GM19023 (cell line): Measurements from ENCODE around the gene SPON2.
"Not testable (repeated sequence)": the region's sequence is repeated elsewhere in the genome, so short reads cannot be mapped to it uniquely, and the experiment has no call there.

Experiments used
- ATAC-seq: cut with Tn5 transposase; IDR thresholded peaks from one replicate; pipeline ENCODE4 v1.9.1; 2021; ENCODE audit warnings: mild to moderate bottlenecking, moderate library complexity; ENCODE audit not compliant: unreplicated experiment

The SPON2 gene

GRCh38 chr4:1152290-1152689 is 20.1 kb downstream of the SPON2 start:
- ATAC-seq = no peak

GRCh38 chr4:1151541-1151940 is 20.8 kb downstream of the SPON2 start:
- no peak for ATAC-seq

DNA sequence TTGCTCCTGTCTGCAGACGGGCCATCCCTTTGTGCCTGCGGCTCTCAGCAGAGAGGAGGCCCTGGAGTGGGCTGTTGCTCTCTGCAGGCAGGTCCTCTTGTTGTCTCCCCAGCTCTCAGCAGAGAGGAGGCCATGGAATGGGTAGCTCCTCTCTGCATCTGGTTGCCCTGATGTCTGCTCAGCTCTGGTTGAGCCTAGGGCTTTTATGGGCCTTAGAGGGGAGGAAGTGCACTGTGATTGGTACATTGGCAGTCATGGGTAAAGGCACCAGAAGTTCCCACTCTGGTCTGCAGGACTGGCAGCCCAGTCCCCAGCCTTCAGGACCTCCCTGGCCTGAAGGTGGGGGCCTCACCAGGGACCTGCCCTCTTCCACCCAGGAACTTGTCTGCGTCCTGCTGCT is 21.5 kb downstream of the SPON2 start:
- no peak for ATAC-seq

DNA sequence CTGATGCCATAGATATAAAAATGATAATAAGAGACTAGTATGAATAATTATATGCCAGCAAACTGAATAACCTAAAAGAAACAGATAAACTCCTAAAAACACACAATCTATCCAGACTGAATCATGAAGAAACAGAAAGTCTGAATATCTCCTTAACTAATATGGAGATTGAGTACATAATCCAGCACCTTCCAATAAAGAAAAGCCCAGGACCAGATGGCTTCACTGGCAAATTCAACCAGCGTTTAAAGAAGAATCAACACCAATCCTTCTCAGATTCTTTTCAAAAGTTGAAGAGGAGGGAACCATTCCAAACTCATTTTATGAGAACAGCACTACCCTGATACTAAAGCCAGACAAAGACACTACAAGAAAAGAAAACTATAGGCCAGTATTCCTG is 32.5 kb downstream of the SPON2 start:
- no peak for ATAC-seq

DNA sequence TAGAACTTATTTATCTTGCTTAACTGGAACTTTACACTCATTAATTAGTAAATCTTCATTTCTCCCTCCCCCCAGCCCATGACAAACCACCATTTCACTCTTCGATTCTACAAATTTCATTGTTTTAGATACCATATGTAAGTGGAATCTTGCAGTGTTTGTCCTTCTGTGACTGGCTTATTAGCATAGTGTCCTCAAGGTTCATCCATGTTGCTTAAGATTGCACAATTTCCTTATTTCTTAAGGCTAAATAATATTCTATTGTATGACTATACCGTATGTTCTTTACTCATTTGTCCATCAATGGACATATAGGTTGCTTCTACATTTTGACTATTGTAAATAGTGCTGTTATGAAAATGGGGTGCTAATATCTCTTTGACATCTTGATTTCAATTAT is 34.5 kb downstream of the SPON2 start:
- no peak for ATAC-seq

DNA sequence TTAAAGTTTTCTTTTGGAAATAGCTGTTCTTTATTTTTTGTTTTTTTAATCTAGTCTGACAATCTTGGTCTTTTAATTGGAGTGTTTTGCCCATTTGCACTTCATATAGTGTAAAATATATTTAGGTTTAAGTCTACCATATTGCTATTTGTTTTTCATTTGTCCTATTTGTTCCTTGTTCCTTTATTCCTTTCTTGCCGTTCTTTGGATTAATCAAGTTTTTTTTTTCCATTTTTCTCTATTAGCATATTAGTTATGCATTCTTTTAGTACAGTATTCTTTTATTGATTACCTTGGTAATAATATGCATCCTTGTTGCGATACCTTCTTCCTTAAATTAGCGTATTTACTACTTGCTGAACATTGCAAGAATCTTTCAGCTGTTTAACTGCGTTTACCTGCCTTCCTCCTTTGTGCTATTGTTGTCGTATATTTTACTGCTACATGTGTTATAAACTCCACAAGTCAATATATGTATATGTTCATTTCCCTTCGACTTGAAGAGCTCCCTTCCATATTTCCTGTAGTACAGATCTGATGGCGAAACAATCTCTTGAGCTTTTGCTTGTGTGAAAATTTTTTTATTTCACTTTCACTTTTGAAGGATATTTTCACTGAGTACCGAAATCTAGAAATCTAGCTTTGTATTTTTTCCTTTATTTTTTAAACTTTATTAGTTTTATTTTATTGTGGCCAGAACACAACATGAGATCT is 35.2 kb downstream of the SPON2 start:
- ATAC-seq = no peak

DNA sequence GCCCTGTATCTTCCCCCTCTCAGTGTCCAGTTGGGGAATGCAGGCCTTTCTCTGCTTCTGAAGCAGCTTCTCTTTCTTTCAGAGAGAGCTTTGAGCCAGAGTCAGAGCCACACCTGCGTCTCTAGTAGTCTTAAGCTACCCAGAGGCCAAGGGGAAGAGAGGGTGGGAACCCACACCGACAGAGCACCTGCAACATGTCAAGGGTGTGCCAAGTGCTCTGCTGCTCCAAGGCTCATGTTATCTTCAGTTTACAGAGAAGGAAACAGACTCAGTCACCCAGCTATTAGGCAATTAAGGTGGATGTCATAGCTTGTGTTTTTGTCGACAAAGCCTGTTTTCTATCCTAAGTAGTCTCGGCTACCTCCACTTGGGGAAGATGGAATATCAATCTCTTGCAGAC is 36.3 kb downstream of the SPON2 start:
- no peak for ATAC-seq

DNA sequence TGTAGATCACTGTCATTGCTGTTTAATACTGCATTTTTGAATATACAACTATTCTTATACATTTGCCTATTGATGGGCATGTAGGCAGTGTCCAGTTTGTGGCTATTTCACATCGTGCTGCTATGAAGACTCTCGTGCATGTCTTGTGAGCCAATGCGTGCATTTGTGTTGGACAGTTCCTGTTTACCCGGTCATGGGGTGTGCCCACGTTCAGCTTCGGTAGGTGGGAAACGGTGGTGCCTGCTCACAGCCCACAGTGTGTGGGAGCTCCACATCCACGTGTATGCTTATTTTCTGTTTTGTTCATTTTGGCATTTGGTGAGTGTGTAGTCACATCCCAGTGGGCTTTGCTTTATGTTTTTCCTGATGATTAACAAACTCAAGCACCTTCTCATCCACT is 39.4 kb downstream of the SPON2 start:
- ATAC-seq = no peak

DNA sequence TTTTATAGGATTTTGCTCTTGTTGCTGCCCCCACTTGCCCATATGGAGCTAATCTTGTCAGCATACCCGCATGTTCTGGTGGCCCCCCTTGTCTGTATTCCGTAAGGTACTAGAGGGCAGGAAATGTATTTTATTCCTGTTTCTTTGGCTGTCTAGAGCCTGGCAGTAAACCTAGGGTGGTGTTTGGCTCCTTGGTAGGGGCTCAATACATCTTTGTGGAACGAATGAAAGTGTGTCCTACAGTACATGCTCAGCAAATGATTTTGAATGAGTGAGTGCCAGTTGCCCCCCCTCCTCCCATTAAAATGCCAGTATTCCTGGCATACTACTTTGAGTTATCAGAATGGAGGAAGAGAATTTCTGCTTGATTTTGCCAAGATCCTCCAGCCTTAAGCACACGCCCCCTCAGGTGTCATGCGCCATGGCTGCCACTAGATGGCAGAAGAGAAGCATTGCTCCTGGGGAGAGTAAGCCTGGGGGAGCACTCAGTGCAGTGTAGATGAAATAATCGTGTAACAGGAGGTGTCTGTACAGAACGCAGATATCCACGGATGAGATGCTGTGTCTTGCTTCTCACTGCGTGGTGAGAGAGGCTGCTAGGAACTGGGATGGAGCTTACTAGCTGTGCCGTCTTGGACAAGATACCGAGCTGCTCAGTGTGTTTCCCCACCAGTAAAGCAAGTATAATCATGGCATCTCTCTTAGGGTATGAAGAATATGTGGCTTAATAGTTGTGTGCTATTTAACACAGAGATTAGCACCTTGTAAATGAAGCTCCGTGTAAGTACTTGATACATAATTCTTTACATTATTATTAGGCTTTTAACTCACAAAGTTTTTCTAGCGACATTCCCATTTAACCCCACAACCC is 41.8 kb downstream of the SPON2 start:
- peak; percentile 82 for ATAC-seq

GRCh38 chr4:1126506-1126905 is 45.9 kb downstream of the SPON2 start:
- ATAC-seq = no peak

DNA sequence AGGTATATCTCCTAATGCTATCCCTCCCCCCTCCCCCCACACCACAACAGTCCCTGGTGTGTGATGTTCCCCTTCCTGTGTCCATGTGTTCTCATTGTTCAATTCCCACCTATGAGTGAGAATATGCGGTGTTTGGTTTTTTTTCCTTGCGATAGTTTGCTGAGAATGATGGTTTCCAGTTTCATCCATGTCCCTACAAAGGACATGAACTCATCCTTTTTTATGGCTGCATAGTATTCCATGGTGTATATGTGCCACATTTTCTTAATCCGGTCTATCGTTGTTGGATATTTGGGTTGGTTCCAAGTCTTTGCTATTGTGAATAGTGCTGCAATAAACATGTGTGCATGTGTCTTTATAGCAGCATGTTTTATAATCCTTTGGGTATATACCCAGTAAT is 46.9 kb downstream of the SPON2 start:
- not testable (repeated sequence) for ATAC-seq

- no peak for ATAC-seq
Observed at GRCh38 chr4:1124818-1125217, 47.6 kb downstream of the SPON2 start.

DNA sequence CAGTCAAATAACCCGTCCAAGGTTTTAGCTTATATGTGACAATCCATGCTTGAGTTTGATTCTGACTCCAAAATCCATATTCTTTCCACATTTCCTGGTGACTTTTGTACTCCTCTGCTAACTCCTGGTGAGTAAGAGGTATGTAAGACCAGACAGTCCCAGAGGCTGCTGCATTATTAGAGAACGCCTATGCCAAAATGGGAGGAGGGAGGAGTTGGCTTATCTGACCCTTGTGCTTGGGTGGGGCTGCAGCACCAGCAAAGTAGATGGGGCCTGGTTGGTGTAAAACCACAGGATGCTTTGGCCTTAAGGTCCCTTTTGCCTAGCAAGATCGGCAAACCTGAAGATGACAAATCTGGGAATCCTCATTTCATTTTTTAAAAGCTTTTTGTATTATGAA is 49.9 kb downstream of the SPON2 start:
- ATAC-seq = no peak
